T47D (cell line): ENCODE measurements around the gene FAM204A.

Experiments used
- DNase-seq, 2 experiments: peaks; one replicate each; pipeline versions ENCODE4 v3.0.0 to v3.0.0-alpha.2; 2011 to 2012; ENCODE audit warnings: low read depth in 1 of 2, low spot score in 1 of 2
- JUND ChIP-seq: IDR thresholded peaks from 2 replicates; pipeline ENCODE4 v1.6.1; 2012; ENCODE audit warnings: low read depth
- in situ Hi-C: cut with HindIII; loops from 2 replicates; pipeline ENCODE4 v1.10.0; 2016; ENCODE audit warnings: low sequenced_read_pairs, low pct_unique_long_range_greater_than_20kb

Gene FAM204A

DNA sequence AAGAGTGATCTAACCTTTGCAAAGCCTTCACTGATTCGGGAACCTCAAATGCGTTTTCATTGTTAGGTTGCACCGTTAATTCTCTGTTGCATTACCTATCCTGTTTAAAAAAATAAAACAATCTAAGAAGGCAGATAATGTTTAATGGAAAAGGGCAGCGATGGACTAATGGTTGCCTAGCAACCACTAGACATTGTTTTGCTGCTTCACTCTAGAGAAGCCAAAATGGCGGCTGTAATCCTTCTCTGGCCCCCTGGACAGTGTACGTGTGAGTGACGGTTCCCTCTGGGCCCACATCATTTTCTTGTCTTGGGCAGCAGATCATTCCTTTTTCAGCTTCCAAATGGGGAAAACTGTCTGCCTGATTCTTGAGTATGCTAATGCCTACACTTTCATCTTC is 43.3 kb downstream of the FAM204A start:
- in situ Hi-C loops: no loop called here
- DNase-seq: no peak
- TF ChIP-seq JUND: no peak

DNA sequence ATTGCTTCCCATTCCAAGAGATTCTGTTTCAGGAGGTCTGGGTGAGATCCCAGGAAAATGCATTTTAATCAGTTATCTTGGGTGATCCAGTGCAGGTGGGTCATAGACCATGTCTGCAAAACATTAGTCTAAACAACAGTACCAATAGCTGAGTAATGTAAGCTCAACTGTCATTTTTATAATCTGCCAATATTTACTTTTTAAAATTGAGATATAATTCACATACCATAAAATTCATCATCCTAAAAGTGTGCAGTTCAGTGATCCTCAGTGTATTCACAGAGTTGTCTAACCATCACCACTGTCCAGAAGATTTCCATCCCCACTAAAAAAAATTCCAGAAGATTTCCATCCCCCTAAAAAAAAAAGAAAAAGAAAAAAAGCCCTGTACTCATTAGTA is 51.0 kb downstream of the FAM204A start:
- no peak for DNase-seq
- TF ChIP-seq JUND: no peak
- in situ Hi-C loops: no loop called here

DNA sequence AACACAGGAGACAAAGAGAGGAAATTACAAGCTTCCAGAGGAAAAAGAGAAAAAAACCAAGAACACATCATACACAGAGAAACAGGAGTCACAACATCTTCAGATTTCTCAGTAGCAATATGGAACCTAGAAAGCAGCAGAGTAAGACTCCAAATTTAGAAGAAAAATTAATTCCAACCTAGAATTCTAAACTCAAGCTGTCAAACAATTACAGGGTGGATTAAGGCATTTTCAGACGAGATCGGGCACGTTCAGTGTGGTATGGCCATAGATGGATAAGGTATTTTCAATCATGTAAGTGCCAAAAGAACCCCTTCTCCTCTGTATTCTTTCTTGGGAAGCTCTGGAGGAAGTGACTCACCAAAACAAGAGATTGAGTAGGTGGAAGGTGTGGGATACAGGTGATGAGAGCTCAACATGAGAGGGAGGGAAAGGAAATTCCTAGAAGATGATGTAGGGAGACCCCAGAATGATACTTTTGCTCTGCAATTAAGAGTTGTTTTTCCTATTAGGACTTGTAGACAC is 51.6 kb downstream of the FAM204A start:
- DNase-seq: no peak
- no peak for TF ChIP-seq JUND
- in situ Hi-C loops: no loop called here

DNA sequence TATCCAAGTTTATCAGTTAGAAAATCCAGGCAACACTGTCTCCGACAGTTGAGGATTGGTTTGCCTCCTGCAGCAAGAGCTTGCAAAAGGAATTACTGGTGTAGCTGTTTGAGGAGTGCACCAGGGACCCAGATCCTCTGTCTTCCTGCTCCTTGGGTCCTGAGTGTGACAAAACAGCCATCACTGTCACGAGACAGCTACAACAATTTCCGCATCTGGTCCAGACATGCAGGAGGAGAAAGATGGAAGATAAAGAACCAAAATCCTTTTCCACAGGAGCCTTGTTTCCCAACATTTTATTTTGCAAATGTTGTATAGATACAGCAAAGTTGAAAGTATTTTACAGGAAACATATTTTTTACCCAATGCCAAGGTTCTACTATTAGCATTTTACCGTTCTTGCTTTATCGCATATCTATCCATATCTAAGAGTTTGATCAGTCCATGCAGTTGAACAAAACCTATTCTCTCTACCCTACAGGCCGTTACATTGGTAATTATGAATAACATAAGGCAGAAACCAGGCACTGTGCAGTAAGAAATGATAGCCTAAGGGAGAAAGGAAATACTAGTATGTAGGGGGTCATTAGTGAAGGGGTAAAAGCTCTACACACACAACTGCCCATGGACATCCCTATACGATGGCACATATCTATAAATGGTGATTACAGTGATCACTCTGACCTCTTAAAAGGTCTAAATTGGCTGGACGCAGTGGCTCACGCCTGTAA is 54.9 kb downstream of the FAM204A start:
- in situ Hi-C loops: no loop called here
- DNase-seq: no peak
- TF ChIP-seq JUND: no peak

DNA sequence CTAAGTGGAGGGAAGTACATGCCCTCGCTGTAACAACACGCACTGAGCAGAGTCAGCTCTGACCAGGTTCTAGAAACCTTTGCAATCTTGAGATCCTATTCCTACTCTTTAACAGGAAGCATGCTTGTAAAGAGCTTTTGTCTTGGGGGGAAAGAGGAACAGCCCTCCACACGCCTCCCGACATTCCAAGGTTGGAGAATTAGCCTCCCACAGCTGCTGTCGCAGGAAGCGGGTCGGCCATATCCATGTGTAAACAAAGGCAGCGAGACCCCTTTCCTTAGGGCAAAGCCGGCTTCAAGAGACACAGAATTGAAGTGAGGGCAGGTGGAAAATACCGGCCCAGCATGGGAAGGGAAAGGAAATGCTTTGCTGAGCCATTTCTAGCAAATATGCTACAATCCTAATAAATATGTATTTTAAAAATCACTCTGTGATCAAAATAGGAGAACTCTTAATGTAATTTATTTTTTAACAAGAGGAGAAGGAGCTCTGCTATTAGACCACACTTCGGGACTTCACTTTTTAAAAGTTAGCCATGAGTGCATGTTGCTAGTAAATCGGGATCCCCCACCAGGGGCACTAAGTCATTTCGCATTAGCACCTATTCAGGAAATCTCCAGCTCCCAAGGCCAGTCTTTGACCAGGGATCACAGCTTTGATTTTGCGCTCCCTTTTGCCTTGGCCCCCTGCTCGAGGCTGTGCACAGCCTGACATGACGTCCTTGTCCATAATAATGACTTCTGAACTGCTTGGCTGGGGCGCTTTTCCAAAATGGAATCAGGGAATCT is 55.9 kb downstream of the FAM204A start:
- in situ Hi-C loops: no loop called here

DNA sequence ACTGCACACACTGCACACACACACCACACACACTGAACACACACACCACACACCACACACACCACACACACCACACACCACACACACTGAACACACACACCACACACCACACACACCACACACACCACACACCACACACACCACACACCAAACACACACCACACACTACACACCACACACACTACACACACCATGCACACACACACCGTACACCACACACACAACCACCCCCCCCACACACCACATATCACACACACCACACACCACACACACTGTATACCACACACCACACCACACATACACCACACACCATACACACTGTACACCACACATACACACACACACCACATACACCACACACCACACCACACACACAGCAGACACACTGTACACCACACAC is 59.5 kb downstream of the FAM204A start:
- in situ Hi-C loops: no loop called here
- no peak for TF ChIP-seq JUND
- DNase-seq: no peak

More for the DNA sequence above, 55.9 kb downstream of the FAM204A start:
- no peak for DNase-seq
- TF ChIP-seq JUND: no peak

DNA sequence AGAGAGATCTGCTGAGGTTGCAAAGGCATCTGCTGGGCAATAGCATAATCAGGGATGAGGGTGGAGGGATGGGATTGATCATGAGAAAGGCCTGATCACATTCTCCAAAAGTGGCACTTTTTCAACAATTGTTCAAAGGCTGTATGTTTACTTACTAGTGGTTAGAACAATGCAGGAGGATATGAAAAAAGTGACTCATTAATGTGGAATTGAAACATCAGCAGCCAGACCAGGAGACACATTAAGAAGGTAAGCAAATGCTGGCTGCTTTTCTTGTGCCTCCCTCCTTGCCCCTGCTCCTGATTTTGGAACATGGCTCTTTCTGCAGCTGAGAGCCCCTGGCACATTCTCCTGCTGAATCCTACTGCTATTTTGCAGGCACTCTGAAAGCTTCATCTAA is 63.5 kb downstream of the FAM204A start:
- in situ Hi-C loops: no loop called here
- DNase-seq: no peak
- TF ChIP-seq JUND: no peak

DNA sequence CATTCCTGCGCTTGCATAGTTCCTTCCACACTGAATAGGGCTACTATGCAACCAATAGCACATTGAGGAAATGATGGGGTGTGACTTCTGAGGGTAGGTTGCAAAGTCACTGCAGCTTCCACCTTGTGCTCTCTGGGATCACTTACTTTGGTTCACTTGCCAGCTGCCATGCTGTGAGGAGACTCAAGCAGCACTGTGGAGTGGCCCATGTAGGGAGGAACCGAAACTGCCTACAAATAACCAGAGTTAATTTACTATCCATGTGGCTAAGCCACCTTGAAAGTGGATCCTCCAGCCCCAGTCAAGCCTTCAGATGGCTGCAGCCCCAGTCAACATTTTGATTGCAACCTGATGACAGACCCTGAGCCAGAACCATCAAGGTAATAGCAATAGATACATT is 64.3 kb downstream of the FAM204A start:
- in situ Hi-C loops: no loop called here
- TF ChIP-seq JUND: no peak

DNA sequence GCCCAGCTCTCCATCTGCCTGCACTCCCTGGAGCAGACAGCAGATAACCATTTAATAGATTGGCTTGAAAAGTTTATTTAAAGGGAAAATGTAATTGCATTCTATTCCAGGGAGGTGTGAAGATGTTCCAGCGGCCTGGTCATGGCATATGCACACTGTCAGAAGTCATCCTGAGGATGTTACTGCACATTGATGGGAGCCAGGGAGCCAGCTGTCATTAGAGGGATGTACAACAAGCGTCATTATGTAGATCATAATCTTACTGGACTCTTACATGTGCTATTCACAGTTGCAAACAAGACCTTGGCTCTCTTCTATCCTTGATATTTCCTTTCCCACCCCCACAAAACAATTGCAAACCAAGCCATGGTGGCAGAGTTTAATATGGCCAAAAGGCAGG is 65.4 kb downstream of the FAM204A start:
- in situ Hi-C loops: no loop called here
- TF ChIP-seq JUND: no peak

More for the DNA sequence above, 64.3 kb downstream of the FAM204A start:
- DNase-seq: no peak

DNA sequence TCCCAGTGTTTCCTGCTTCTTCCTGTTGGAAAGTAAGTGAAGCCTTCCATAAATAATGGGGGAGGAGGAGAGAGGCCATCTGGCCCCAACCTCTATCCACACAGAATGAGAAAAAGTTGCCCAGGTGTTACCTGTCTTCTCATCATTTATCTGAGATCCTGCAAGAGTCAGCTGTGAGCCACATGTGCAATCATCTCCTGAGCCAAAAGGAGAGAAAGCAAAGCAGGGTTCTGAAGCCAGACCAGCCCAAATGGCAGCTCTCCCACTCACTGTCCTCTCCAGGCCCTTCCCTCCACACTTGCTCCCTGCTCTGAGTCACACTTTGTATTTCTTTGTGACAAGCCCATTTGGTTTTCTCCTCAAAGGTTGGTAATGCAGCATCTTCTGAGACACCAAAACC is 65.9 kb downstream of the FAM204A start:
- no peak for TF ChIP-seq JUND
- no peak for DNase-seq
- in situ Hi-C loops: no loop called here

More for the DNA sequence above, 65.4 kb downstream of the FAM204A start:
- DNase-seq: no peak

DNA sequence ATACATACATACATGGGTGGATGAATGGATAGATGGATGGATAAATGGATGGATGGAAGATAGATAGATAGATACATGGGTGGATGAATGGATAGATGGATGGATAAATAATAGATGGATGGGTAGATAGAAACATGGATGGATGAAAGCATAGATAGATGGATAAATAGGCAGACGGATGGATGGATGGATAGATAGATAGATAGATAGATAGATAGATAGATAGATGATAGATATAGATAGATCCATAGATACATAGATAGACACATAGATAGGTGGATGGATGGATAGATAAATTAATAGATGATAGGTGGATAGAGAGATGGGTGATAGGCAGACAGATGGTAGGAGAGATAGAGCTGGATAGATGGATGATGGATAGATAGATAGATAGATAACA is 68.5 kb downstream of the FAM204A start:
- in situ Hi-C loops: no loop called here
- TF ChIP-seq JUND: no peak
- no peak for DNase-seq

DNA sequence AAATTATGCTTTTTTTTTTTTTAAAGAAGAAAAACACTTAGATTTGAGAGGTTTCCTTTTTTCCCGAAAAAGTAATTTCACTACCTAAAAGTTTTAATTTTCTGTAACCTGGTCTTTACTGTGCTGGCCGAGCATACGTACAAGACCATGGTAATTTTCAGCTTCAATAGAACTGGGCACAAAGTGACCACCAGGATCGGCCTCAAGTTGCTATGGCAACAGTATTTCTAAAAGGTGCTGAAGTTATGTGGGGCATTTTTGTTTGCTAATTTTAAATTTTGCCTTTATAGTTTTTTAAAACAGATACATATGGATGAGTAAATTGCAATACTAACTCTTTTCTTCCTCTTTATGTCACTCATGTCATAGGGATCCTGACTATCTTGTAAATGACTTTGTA is 69.4 kb downstream of the FAM204A start:
- no peak for DNase-seq
- in situ Hi-C loops: no loop called here
- no peak for TF ChIP-seq JUND

DNA sequence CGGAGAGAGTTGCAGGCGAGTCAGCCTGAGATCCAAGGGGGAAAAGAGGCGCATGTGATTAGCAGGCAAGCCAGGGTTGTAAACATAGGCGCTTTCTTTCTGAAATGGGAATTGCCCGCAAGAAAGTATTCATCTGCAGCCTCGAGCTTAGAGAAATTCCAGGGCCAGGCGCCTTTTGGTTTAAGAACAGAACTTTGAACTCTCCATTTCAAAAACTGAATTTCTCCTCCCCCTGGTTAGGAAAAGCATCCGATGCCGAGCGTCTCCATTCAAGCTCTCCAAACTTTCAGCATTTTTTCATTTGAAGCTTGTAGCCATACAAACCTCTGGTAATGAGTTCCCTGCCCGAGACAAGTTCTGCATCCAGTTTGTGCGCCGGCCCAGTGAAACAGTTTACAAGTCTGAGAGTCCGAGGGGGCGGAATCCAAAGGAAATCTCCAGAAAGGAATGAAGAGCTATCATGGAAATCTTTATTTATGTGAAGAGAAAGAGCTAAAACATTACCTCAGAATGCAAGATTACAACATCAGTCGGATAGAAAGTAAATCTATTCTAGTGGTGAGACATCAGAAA is 69.9 kb downstream of the FAM204A start:
- no peak for TF ChIP-seq JUND
- peak; percentile 5 to 26 for DNase-seq
- in situ Hi-C loops: no loop called here
